CD1c-positive myeloid dendritic cell (primary cell): ENCODE results near the gene TARBP1.
"Not testable (repeated sequence)": the region's sequence is repeated elsewhere in the genome, so short reads cannot be mapped to it uniquely, and the experiment has no call there.

Source experiments
- DNase-seq: peaks from one replicate; pipeline ENCODE4 v3.0.0-alpha.2; 2016; ENCODE audit errors: extremely low spot score

TARBP1 gene

GRCh38 chr1:234507089-234507488 is 28.1 kb upstream of the TARBP1 start:
- DNase-seq = no peak

DNA sequence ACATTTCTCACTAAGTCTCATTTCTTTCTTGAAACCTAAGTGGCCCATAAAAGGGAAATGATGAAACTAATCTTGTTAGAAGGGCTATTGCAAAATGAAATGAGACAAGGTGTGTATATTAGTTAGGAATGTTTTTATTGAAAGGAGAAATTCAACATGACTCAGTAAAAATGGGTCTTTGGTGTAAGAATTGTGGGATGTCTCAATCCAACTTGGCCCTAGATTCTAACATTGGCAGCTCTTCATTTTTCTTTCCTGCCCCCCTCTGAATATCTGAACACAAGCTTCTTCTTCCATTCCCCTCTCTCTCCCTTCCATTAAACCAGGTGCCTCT is 26.8 kb upstream of the TARBP1 start:
- no peak for DNase-seq

GRCh38 chr1:234504969-234505768 is 26.2 kb upstream of the TARBP1 start:
- no peak for DNase-seq

DNA sequence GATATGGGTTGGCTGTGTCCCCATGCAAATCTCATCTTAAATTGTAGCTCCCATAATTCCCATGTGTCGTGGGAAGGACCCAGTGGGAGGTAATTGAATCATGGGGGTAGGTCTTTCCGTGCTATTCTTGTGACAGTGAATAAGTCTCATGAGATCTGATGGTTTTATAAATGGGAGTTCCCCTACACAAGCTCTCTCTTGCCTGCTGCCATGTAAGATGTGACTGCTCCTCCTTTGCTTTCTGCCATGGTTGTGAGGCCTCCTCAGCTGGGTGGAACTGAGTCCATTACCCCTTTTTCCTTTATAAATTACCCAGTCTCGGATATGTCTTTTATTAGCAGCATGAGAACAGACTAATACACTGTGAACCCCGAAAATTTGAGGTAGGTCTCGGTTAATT is 25.3 kb upstream of the TARBP1 start:
- DNase-seq = not testable (repeated sequence)

GRCh38 chr1:234503193-234504050 is 24.4 kb upstream of the TARBP1 start:
- no peak for DNase-seq

DNA sequence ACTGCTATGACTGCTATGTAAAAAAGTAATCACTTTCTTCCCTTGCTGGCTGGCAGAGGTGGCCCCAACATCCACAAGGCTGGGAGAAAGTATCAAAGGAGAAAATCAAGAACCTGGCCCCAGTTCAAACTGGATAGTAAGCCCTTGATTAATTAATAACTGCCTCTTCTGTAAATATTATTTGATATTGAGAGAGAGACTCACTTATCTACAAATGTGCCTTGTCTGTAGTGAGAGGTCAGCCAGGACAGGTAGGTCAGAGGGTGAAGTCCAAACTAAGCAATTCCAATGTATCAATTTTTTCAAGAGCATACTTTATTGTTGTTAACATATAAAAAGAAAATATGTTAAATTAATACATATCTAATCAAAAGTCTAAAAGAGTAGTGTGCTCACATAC is 23.8 kb upstream of the TARBP1 start:
- no peak for DNase-seq

DNA sequence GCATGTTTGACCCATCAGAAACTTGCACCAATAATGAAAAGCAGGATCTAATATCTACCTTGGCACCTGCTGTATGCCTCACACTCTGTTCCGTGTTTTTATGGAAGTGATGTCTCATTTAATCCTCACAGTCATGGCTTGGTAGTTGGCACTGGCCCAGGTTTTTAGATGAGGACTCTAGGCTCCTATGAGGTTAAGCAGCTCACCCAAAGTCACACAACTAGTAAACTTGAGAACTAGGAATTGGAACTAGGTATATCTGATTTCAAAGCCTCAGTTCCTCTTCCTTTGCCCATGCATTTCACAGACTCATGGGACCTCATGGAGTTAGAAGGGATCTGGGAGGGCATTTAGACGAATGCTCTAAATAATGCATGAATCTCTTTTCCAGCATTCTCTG is 21.3 kb upstream of the TARBP1 start:
- peak; percentile 89 for DNase-seq

GRCh38 chr1:234499943-234500245 is 20.9 kb upstream of the TARBP1 start:
- peak; percentile 56 for DNase-seq

- peak; percentile 92 for DNase-seq
Observed at GRCh38 chr1:234499119-234499942, 20.4 kb upstream of the TARBP1 start.

GRCh38 chr1:234498448-234499118 is 19.6 kb upstream of the TARBP1 start:
- peak; percentile 78 for DNase-seq

GRCh38 chr1:234497589-234497988 is 18.6 kb upstream of the TARBP1 start:
- DNase-seq = no peak

DNA sequence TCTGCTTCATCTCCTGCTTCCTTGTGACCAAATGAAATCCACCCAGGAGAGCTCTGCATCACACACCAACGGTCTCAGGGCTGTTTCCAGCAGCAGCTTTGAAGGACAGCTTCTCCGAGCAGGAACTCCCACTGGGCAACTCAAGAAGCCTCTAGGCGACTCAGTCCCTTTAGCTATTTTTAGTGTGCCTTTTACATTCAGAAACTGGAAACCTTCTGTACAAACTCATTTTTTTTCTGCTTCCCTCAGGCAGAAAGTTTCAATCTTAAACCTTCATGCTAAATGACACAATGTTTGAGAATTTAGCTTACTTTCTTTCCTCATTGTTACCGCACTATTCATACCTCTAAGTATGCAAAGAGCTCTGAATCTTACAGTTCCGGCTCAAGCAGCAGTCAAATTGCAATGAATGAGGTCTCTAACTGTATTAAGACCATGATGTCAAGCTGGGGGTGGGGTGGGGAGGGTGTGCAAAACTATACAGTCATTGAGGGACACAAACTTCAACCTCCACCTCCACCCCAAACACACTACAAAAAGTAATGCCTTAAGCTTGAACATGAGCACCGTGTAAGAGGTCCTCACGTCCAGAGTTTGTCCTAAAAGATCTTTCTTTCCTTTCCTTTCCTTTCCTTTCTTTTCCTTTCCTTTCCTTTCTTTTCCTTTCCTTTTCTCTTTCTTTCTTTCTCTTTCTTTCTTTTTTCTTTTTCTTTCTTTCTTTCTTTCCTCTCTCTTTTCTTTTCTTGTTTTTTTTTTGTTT is 16.4 kb upstream of the TARBP1 start:
- DNase-seq = no peak

- DNase-seq = no peak
Observed at GRCh38 chr1:234494049-234494448, 15.1 kb upstream of the TARBP1 start.

- no peak for DNase-seq
Observed at GRCh38 chr1:234490793-234491479, 12.0 kb upstream of the TARBP1 start.

- DNase-seq = no peak
Observed at GRCh38 chr1:234489698-234490077, 10.7 kb upstream of the TARBP1 start.

DNA sequence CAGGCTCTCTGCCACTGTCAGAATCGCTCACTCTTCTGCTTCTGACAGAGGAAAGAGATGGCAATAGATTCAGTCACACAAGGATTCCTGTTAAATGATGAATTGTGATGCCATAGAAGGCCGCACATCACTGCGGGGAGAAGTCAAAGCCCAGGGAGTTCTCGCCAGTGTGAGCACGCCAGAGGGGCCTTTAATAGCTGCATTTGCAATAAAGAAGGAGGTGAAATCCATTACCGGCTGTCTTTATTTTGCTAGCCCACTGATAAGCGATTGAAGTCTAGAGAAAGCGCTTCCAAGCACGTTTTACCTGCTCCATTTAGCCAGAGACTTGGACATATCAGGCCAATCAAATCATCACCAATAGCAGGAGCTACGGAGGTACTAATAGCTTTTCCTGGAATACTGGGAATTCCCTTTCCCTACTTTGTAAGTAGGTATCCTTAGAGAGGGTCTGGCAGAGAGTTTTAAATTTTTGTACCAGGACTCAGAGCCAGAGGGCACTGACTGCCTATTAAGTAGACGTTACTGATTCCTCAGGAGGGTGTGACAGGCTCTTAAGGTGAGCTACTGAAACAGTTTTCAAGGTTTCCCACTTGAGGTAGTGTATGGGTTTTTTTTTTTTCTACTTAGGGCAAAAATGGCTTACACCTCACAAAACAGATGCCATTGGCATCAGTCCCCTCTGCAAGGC is 10.2 kb upstream of the TARBP1 start:
- no peak for DNase-seq

- peak; percentile 44 for DNase-seq
Observed at GRCh38 chr1:234488054-234489006, 9.4 kb upstream of the TARBP1 start.
